Measurements from ENCODE around the gene BOD1L1. TPM values are rescaled to one million over a fixed set of nuclear protein-coding genes. Genes with fewer than 3 reads are reported as not detected.
A peak's percentile ranks its signal among the peaks of the same experiment; 100 is the strongest.

BOD1L1 gene
- total RNA-seq, 4 donors from 2014 or later = 33.7 to 72.2 (median 60.8) TPM

DNA sequence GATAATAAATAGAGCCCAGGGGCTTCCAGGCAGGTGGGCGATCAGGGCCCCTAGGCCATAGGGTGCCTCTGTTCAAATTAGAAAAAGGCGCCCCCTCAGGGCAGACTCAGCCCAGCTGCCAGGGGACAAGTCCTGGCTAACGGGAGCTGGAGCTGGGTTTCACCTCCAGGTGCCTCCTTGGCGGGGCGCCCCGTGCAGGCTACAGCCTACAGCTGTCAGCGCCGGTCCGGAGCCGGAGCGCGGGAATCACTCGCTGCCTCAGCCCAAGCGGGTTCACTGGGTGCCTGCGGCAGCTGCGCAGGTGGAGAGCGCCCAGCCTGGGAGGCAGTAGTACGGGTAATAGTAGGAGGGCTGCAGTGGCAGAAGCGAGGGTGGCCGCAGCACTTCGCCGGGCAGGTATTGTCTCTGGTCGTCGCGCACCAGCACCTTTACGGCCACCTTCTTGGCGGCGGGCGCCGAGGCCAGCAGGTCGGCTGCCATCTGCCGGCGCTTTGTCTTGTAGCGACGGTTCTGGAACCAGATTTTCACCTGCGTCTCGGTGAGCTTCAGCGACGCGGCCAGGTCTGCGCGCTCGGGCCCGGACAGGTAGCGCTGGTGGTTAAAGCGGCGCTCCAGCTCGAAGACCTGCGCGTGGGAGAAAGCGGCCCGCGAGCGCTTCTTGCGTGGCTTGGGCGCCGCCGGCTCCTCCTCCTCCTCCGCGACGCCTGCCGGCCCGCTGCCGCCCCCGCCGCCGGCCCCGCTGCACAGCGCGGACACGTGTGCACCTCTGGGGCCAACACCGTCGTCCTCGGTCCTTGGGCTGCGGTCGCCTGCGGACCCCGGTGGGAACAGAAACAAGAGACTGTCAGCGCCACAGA is 85.6 kb downstream of the BOD1L1 start:
- in situ Hi-C loops (cut with MboI; ENCODE audit: low pct_ligation_motif_present in 1 of 4, low pct_unique_long_range_greater_than_20kb in 1 of 4, low sequenced_read_pairs in 3 of 4) (loop anchor here in 2 of 4 donors (10.0 kb wide), 2 partner anchors 687 to 807 kb away; no protein-coding TSS in a partner anchor), intact Hi-C loops (cut with DNase I; ENCODE audit: low total_unique reads) (loop anchor here (5.0 to 10.0 kb wide), 3 partner anchors 60 to 397 kb away; partner anchors contain the start of gene RAB28)
- TF ChIP-seq POLR2A (IDR thresholded peaks at IDR 0.05) = no peak
- TF ChIP-seq, protein P1, sequence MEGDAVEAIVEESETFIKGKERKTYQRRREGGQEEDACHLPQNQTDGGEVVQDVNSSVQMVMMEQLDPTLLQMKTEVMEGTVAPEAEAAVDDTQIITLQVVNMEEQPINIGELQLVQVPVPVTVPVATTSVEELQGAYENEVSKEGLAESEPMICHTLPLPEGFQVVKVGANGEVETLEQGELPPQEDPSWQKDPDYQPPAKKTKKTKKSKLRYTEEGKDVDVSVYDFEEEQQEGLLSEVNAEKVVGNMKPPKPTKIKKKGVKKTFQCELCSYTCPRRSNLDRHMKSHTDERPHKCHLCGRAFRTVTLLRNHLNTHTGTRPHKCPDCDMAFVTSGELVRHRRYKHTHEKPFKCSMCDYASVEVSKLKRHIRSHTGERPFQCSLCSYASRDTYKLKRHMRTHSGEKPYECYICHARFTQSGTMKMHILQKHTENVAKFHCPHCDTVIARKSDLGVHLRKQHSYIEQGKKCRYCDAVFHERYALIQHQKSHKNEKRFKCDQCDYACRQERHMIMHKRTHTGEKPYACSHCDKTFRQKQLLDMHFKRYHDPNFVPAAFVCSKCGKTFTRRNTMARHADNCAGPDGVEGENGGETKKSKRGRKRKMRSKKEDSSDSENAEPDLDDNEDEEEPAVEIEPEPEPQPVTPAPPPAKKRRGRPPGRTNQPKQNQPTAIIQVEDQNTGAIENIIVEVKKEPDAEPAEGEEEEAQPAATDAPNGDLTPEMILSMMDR (IDR thresholded peaks at IDR 0.05) = peak in 3 of 5 experiments; percentile 21 to 39 (median 32)
- H3K27me3 ChIP-seq = peaks cover 100% of the 10 kb centered on the region
- peak; percentile 43 for DNase-seq
- WGBS, 2 donors (ENCODE audit: low coverage in 1 of 2) = 4% methylated on average over 43 of the region's 79 CpGs; no CpG with 5 or more reads in 1 of the 2 donors
- peak overlapping the region; percentile 2 to 88 (median 56) for H3K4me3 ChIP-seq
- H3K36me3 ChIP-seq = no peaks in the 10 kb centered on the region
- no peaks in the 10 kb centered on the region for H3K9me3 ChIP-seq
- peak overlapping the region; percentile 79 to 94 (median 86) for H3K27ac ChIP-seq
- peaks cover 0 to 36% (median 25%) of the 10 kb centered on the region in 4 donors for H3K4me1 ChIP-seq

DNA sequence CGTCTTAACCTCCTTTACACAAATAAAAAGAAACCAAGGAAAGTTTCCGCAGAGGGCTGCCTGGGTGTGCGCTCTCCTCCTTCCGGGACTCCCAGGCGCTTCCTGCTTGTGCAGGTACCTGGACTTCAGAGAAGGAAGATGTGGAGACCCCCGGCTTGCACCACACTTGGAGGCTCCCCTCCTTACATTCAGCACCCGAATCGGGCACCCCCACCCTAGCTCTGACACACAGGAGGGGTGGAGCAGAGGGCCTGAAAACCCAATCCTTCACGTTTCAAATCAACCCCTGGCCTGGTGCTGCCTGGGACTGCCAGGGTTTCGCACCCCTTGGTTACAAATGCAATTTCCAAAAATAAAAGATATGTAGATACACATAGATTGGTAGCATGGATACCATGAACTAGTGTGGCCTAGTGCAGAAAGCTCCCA is 86.3 kb downstream of the BOD1L1 start:
- peak overlapping the region in 3 of 4 donors; percentile 54 to 88 (median 59) for H3K4me3 ChIP-seq
- 35% methylated on average over 10 of the region's 10 CpGs; no CpG with 5 or more reads in 1 of the 2 donors for WGBS, 2 donors (ENCODE audit: low coverage in 1 of 2)
- no peaks in the 10 kb centered on the region for H3K9me3 ChIP-seq
- in situ Hi-C loops (cut with MboI; ENCODE audit: low pct_ligation_motif_present in 1 of 4, low pct_unique_long_range_greater_than_20kb in 1 of 4, low sequenced_read_pairs in 3 of 4) = loop anchor here in 2 of 4 donors (10.0 kb wide), 2 partner anchors 686 to 806 kb away; no protein-coding TSS in a partner anchor
- TF ChIP-seq EP300 (IDR thresholded peaks at IDR 0.05; ENCODE audit: low read depth) = no peak
- TF ChIP-seq, protein P1 (IDR thresholded peaks at IDR 0.05) = no peak
- TF ChIP-seq POLR2A (IDR thresholded peaks at IDR 0.05) = no peak
- TF ChIP-seq POLR2AphosphoS5 (IDR thresholded peaks at IDR 0.05) = no peak
- H3K27ac ChIP-seq = peak overlapping the region; percentile 79 to 94 (median 86)
- intact Hi-C loops (cut with DNase I; ENCODE audit: low total_unique reads) = loop anchor here (5.0 to 10.0 kb wide), 3 partner anchors 59 to 396 kb away; partner anchors contain the start of gene RAB28
- H3K4me1 ChIP-seq = peaks cover 0 to 29% (median 23%) of the 10 kb centered on the region in 4 donors
- no peaks in the 10 kb centered on the region for H3K36me3 ChIP-seq
- peaks cover 100% of the 10 kb centered on the region for H3K27me3 ChIP-seq
- no peak for DNase-seq

DNA sequence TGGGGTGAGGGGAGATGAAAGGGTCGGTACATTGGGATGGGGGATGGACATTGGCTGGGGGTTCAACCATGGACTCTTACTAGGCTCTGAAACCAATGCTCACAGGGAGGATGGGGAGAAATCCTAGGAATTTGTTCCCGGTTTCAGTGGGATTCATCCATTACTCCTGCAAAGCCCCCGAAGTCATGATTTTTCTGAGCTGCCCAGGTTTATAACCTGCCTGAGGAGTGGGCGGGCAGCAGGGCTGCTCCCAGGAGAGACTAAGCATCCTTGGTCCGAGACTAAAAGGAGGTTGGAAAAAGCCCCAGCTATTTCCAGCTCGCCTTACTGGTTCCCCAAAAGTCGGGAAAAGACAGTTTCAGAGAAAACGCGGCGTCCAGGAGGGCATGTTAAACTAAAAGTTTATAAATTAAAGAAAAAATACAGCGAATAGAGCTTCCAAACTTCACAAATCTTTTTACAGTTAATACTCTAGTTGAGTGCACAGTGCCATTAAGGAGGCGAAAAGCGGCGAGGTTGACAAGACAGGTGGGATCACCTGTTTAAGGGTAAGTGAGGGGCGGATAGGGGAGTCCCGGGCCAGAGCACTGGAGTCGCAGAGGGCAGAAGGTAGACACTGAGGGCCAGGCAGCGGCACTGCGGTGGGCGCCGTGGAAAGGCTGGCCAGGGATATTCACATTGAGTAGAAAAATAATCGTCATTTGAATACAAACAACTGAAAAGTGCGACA is 86.9 kb downstream of the BOD1L1 start:
- H3K4me1 ChIP-seq = peaks cover 0 to 29% (median 23%) of the 10 kb centered on the region in 4 donors
- in situ Hi-C loops (cut with MboI; ENCODE audit: low pct_ligation_motif_present in 1 of 4, low pct_unique_long_range_greater_than_20kb in 1 of 4, low sequenced_read_pairs in 3 of 4) = loop anchor here in 2 of 4 donors (10.0 kb wide), 2 partner anchors 686 to 806 kb away; no protein-coding TSS in a partner anchor

More for the DNA sequence above, 86.9 kb downstream of the BOD1L1 start:
- H3K27me3 ChIP-seq = peaks cover 100% of the 10 kb centered on the region
- peak overlapping the region in 1 of 4 donors; percentile 88 for H3K4me3 ChIP-seq
- intact Hi-C loops (cut with DNase I; ENCODE audit: low total_unique reads) = loop anchor here (5.0 to 10.0 kb wide), 3 partner anchors 58 to 396 kb away; partner anchors contain the start of gene RAB28
- no peak for DNase-seq
- no peaks in the 10 kb centered on the region for H3K9me3 ChIP-seq
- TF ChIP-seq EP300 (IDR thresholded peaks at IDR 0.05; ENCODE audit: low read depth) (no peak), POLR2AphosphoS5 (IDR thresholded peaks at IDR 0.05) (no peak), POLR2A (IDR thresholded peaks at IDR 0.05) (no peak)
- TF ChIP-seq, protein P1 (IDR thresholded peaks at IDR 0.05) = no peak
- WGBS, 2 donors (ENCODE audit: low coverage in 1 of 2) = 16 to 44% methylated on average over 13 to 23 of the region's 23 CpGs
- no peaks in the 10 kb centered on the region for H3K36me3 ChIP-seq
- peak overlapping the region; percentile 49 to 94 (median 84) for H3K27ac ChIP-seq

Data from transverse colon (tissue), 4 donors.